ENCODE data around the gene ZFHX2. TPM values are rescaled to one million over a fixed set of nuclear protein-coding genes. Genes with fewer than 3 reads are reported as not detected.
A peak's percentile ranks its signal among the peaks of the same experiment; 100 is the strongest.

Gene ZFHX2
- total and polyA plus RNA-seq, 2 of the 13 experiments (the other 11 are each of a cell fraction or from before 2014, with no cell fraction given) = 0.17 to 0.44 TPM

DNA sequence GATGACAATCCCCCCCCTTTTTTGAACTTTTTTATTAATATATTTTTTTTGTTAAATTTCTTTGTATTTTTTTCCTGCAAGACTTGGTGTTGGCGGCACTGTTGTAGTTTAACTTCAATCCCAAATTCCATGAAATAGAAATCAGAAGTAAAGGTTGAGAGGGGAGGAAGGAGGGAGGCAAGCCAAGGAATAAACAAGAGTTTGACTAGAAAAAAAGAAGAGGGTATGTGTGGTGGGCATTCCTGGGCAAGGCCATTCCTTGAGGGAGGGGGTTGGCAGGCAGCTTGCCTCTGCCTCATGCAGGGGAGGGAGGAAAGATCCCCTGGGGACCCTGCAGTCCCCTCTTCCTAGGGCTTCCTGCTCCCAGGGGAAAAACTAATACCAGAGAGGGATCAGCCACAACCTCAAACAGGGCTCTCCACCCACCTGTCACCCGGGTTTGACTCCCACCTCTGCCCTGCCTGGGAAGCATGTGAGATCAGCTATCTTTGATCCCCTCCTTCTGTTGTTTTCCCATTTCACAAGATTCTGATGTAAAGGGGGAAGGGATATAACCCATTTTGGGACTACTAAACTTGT is 16.5 kb upstream of the ZFHX2 start (continued):
- TF ChIP-seq ADNP (CRISPR knock-in tag; IDR thresholded peaks at IDR 0.05) (no peak), KDM6A (CRISPR knock-in tag; IDR thresholded peaks at IDR 0.05; ENCODE audit: low read depth) (no peak), MAFG (CRISPR knock-in tag; IDR thresholded peaks at IDR 0.05) (no peak; the same call in 1 of the 2 replicates), ZNF3 (CRISPR knock-in tag; IDR thresholded peaks at IDR 0.05) (no peak), POLR2AphosphoS2 (IDR thresholded peaks at IDR 0.05; ENCODE audit: low read depth, low read length) (no peak), ZFYVE20 (CRISPR knock-in tag; IDR thresholded peaks at IDR 0.05; ENCODE audit: borderline replicate concordance, low read depth) (no peak), TEAD3 (CRISPR knock-in tag; optimal IDR thresholded peaks at IDR 0.05; ENCODE audit: borderline replicate concordance) (peak; percentile 29), ZNF251 (CRISPR knock-in tag; IDR thresholded peaks at IDR 0.05) (no peak), NFKBIZ (CRISPR knock-in tag; IDR thresholded peaks at IDR 0.05) (no peak), ZNF367 (CRISPR knock-in tag; IDR thresholded peaks at IDR 0.05; ENCODE audit: borderline replicate concordance) (no peak), ZIK1 (CRISPR knock-in tag; IDR thresholded peaks at IDR 0.05; ENCODE audit: borderline replicate concordance, low read depth) (0 out of 2 replicates have a peak, but pooled peaks have one; percentile 25), DNMT1 (CRISPR knock-in tag; IDR thresholded peaks at IDR 0.05) (0 out of 2 replicates have a peak, but pooled peaks have one; percentile 50), ZFX (CRISPR knock-in tag; IDR thresholded peaks at IDR 0.05; ENCODE audit: low read depth) (no peak), SALL1 (CRISPR knock-in tag; IDR thresholded peaks at IDR 0.05) (0 out of 2 replicates have a peak, but pooled peaks have one; percentile 17)

All from HepG2 (cell line).